RWPE2 (cell line): ENCODE measurements around the gene PLCH1.

Source experiments
- ATAC-seq: fragments of 200-7000 bp; cut with Tn5 transposase; 3 replicates; pipeline ENCODE4 v1.9.1; 2021; ENCODE audit warnings: low read depth
- DNase-seq: peaks from one replicate; pipeline ENCODE4 v3.0.0-alpha.2; 2020; ENCODE audit warnings: low spot score
- H3K27ac ChIP-seq: fragments of 450-650 bp; 2 replicates; pipeline ENCODE4 v1.5.1; 2017; ENCODE audit warnings: mild to moderate bottlenecking; ENCODE audit not compliant: poor library complexity, severe bottlenecking
- H3K27me3 ChIP-seq: fragments of 250-450 bp; sonication (Bioruptor Pico); 2 replicates; pipeline ENCODE4 v1.5.1; 2021; ENCODE audit warnings: mild to moderate bottlenecking, moderate library complexity; ENCODE audit not compliant: insufficient read depth, poor library complexity, severe bottlenecking
- H3K36me3 ChIP-seq: fragments of 250-450 bp; sonication (Bioruptor Pico); 2 replicates; pipeline ENCODE4 v1.5.1; 2020; ENCODE audit warnings: low read depth, mild to moderate bottlenecking, moderate library complexity
- H3K4me1 ChIP-seq: fragments of 250-450 bp; sonication (Bioruptor Pico); 2 replicates; pipeline ENCODE4 v1.5.1; 2021; ENCODE audit warnings: mild to moderate bottlenecking, moderate library complexity; ENCODE audit not compliant: insufficient read depth, poor library complexity, severe bottlenecking
- H3K4me3 ChIP-seq: fragments of 250-450 bp; sonication (Bioruptor Pico); 2 replicates; pipeline ENCODE4 v1.5.1; 2021; ENCODE audit warnings: mild to moderate bottlenecking, moderate library complexity; ENCODE audit not compliant: severe bottlenecking
- H3K9me3 ChIP-seq: fragments of 250-450 bp; sonication (Bioruptor Pico); 2 replicates; pipeline ENCODE4 v1.5.1; 2021; ENCODE audit warnings: mild to moderate bottlenecking, moderate library complexity; ENCODE audit not compliant: severe bottlenecking
- TF ChIP-seq, protein P1 (sequence below): fragments of 450-650 bp; IDR thresholded peaks from one replicate; pipeline ENCODE4 v1.5.1; 2017; ENCODE audit warnings: mild to moderate bottlenecking, moderate library complexity; ENCODE audit not compliant: poor library complexity, severe bottlenecking

Gene PLCH1

GRCh38 chr3:155428563-155428962 lies 316.3 kb downstream of the PLCH1 start:
- H3K36me3 ChIP-seq, result no peaks in the 10 kb centered on the region
- H3K9me3 ChIP-seq, result peaks cover 2% of the 10 kb centered on the region
- H3K27ac ChIP-seq, result no peak overlapping the region
- no peak overlapping the region for H3K4me3 ChIP-seq
- ATAC-seq, result no peak
- no peak for DNase-seq
- TF ChIP-seq, protein P1, sequence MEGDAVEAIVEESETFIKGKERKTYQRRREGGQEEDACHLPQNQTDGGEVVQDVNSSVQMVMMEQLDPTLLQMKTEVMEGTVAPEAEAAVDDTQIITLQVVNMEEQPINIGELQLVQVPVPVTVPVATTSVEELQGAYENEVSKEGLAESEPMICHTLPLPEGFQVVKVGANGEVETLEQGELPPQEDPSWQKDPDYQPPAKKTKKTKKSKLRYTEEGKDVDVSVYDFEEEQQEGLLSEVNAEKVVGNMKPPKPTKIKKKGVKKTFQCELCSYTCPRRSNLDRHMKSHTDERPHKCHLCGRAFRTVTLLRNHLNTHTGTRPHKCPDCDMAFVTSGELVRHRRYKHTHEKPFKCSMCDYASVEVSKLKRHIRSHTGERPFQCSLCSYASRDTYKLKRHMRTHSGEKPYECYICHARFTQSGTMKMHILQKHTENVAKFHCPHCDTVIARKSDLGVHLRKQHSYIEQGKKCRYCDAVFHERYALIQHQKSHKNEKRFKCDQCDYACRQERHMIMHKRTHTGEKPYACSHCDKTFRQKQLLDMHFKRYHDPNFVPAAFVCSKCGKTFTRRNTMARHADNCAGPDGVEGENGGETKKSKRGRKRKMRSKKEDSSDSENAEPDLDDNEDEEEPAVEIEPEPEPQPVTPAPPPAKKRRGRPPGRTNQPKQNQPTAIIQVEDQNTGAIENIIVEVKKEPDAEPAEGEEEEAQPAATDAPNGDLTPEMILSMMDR, result no peak
- no peaks in the 10 kb centered on the region for H3K4me1 ChIP-seq
- H3K27me3 ChIP-seq, result no peaks in the 10 kb centered on the region

DNA sequence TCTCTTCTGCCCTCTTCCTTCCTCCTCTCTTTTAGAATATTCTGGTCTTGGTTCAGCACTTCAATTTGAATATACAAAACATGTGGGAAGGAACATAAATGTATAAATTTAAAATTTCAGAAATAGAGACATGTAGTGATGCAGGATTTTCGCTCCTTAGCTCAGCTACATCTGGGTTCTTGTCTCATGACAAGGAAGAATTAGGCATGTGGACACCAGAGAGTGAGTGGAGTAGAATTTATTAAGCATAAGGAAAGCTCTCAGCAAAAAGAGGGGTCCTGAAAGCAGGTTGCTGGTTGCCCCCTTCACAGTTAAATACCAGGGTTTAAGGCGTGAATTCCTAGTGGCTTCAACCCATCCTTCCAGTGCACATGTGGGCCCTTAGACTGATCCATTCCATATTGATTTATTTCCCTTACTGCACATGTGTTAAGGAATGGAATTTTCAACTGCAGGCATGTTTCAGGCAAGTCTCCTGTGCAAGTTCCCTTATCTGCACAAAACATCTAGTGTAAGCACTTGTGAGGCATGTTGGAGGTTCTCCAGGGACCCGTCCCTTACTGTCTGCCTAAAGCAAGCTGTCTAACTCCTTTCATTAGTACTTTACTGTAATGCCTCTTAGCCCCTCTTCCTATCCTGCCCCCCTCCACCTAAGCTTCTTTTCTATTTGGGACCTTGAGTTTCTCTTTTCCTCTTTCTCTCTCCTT lies 318.2 kb downstream of the PLCH1 start:
- Histone ChIP-seq H3K4me3 (no peak overlapping the region), H3K36me3 (no peaks in the 10 kb centered on the region), H3K9me3 (peaks cover 2% of the 10 kb centered on the region), H3K4me1 (no peaks in the 10 kb centered on the region), H3K27ac (no peak overlapping the region), H3K27me3 (no peaks in the 10 kb centered on the region)
- TF ChIP-seq, protein P1, result no peak
- DNase-seq (no peak), ATAC-seq (no peak)

DNA sequence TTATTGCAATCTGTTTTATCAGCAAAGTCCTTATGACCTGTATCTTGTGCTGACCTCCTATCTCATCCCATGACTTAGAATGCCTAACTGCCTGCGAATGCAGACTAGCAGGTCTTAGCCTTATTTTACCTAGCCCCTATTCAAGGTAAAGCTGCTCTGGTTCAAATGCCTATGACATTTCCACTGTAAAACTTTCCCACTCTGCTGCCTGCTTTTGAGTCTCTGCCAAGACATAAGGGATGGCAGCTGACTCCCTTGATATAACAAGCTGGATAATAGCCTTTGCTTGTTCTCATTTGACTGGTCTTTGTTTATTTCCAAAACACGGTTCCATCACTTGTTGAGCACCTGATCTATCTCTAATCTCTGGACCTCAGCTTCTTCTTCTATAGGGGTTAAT lies 319.5 kb downstream of the PLCH1 start:
- Histone ChIP-seq H3K27me3 (no peaks in the 10 kb centered on the region), H3K27ac (no peak overlapping the region), H3K4me1 (no peaks in the 10 kb centered on the region), H3K36me3 (no peaks in the 10 kb centered on the region), H3K4me3 (no peak overlapping the region), H3K9me3 (peaks cover 2% of the 10 kb centered on the region)
- DNase-seq, result no peak
- ATAC-seq, result no peak
- TF ChIP-seq, protein P1, result no peak

GRCh38 chr3:155424323-155424710 lies 320.6 kb downstream of the PLCH1 start:
- peaks cover 2% of the 10 kb centered on the region for H3K9me3 ChIP-seq
- H3K27ac ChIP-seq, result no peak overlapping the region
- no peaks in the 10 kb centered on the region for H3K4me1 ChIP-seq
- DNase-seq (no peak), ATAC-seq (no peak)
- TF ChIP-seq, protein P1, result no peak
- H3K27me3 ChIP-seq, result no peaks in the 10 kb centered on the region
- no peaks in the 10 kb centered on the region for H3K36me3 ChIP-seq
- no peak overlapping the region for H3K4me3 ChIP-seq
